ENCODE results near the gene SCAMP4.

Gene SCAMP4

DNA sequence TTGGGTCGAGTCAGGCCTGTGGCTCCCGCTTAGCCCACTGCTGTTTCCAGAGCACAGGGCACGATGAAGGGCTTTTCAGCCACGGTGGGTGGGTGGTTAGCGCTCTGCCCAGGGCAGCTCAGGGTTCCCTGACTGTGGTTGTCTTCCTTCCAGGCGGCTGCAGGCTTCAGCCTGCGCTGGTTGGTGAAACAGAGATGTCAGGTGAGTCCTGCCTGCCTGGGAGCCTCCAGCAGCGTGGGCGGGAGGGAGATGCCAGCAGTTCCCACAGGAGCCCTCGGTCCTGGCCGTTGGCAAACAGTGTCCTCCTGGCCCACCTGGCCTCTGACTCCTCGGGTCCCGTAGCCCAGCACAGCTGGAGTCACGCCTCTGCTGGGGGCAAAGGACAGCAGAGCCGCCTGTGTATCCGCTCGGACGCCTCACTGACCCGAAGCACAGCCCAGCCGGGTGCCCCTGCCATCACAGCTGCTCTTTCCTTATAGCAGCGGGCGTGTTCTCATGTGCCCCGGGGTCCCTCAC lies 9.7 kb downstream of the SCAMP4 start:
- no peak for DNase-seq

DNA sequence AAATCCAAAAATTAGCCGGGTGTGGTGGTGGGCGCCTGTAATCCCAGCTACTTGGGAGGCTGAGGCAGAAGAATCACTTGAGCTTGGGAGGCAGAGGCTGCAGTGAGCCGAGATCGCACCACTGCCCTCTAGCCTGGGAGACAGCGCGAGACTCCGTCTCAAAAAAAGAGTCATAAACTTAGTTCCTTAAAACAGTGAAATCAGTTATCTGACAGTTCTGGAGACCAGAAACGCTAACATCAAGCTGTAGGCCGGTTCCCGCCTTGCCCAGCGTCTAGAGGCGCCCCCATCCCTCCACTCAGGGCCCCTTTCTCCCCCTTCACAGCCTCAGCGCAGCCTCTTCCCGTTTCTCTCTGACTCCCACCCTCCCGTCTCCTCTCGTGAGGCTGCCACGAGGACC lies 11.9 kb downstream of the SCAMP4 start:
- no peak for DNase-seq

DNA sequence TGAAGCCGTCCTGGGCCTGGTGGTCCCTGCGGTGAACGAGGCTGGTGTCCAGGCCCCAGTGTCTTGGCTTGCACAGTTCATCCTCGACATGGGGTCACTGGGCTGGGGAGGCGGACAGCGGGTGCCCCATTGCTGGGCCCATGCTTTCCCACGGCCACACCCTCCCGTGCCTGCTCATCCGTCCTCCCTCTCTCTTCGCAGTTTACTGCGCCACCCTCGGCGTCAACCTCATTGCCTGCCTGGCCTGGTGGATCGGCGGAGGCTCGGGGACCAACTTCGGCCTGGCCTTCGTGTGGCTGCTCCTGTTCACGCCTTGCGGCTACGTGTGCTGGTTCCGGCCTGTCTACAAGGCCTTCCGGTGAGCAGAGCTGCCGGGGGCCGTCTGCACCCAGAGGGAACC lies 12.7 kb downstream of the SCAMP4 start:
- no peak for DNase-seq

DNA sequence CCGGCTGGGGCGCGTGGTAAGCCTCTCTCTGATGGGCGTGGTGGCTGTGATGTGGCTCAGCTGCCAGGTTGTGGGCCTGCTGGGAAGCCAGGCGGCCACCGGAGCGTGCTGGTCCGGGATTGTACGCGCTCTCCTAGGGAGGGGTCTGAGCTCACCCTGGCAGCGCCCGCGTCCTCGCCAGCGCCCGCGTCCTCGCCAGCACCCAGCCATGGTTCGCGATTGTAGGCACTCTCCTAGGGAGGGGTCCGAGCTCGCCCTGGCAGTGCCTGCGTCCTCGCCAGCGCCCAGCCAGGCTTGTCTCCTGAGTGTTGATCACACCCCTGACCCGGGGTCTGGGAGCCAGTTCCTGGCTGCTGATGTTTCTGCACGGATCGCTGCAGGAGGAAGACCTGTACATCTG lies 13.8 kb downstream of the SCAMP4 start:
- DNase-seq: no peak

DNA sequence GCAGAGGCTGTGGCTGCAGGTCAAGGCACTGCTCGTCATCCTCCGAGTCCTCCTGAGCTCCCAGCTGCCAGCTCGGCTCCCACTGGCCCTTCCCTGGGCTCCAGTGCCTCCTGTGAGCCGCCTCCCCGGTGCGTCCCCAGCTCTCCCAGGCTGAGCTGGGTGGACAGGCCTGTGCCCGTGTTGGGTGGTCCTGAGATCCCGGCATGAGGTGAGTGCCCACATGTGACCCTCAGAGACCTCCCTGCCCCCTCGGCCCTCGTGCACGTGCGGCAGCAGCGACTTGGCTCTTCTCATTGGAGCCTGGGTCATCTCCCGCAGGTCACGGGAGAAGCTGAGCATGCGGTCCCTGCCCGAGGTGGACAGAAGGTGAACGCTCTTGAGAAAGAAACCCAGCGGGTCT lies 15.4 kb downstream of the SCAMP4 start:
- no peak for DNase-seq

DNA sequence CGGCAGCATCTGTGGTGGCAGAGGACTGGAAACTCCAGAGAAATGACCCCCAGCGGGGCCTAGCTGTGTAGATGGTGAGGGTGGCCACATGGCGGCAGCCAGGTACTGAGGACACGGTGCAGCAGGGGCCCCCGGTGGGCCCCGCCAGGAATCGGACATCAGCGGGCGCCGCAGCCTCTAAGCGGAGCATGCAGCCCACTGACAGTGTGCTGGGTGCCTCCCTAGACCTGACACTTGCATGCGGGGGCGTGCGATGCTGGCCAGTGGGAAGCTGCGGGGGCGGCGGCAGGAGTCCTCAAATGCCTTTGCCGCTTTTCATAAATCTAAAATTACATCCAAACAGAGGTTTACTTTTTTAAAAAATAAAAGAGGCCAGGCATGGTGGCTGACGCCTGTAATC lies 16.1 kb downstream of the SCAMP4 start:
- DNase-seq: no peak

DNA sequence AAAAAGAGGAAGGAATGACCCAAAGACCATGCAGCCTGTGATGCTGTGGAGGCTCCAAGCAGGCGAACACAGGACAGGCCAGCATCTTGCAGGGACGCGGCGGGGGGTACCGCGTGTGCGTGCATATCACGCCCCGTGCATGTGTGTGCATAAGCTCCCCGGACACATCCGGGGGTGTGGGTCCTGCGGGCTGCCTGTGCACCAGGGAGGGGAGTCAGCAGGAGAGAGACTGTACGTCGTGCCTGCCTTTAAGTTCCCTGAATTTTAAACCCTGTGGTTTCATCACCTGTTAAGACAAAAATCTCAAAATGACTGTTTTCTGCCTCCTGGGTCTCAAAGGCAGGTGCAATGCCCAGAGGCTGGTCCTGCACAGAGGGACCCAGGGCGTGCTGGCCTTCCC lies 16.6 kb downstream of the SCAMP4 start:
- DNase-seq: no peak

DNA sequence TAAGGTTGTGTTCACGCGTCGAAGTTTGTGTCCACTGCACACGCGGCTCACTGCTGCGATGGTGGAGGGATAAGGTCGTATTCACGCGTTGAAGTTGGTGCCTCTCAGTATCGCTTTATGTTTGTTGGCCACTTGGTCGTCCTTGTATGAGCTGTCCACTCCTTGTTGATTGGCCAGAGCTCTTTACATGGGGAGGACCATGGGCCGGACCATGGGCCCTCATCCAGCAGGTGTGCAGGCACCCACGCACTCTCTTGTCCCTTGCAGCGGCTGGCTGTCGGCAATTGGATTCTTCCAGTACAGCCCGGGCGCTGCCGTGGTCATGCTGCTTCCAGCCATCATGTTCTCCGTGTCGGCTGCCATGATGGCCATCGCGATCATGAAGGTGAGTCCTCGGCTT lies 17.6 kb downstream of the SCAMP4 start:
- no peak for DNase-seq

DNA sequence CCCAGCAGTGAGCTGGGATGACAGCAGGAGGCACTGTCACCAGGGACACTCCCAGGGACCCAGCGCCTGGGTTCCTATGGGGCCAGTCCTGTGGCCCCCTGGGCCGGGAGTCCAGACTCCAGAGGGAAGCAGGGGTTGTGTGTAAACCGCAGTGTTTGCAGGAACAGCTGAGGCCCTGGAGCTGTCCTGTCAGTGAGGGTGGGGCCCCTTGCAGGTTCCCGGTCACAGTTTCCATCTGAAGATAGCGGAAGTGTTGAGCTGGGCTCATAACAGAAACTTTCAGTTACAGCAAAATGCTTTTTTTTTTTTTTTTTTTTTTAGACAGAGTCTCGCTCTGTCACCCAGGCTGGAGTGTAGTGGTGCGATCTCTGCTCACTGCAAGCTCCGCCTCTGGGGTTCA lies 18.1 kb downstream of the SCAMP4 start:
- no peak for DNase-seq

DNA sequence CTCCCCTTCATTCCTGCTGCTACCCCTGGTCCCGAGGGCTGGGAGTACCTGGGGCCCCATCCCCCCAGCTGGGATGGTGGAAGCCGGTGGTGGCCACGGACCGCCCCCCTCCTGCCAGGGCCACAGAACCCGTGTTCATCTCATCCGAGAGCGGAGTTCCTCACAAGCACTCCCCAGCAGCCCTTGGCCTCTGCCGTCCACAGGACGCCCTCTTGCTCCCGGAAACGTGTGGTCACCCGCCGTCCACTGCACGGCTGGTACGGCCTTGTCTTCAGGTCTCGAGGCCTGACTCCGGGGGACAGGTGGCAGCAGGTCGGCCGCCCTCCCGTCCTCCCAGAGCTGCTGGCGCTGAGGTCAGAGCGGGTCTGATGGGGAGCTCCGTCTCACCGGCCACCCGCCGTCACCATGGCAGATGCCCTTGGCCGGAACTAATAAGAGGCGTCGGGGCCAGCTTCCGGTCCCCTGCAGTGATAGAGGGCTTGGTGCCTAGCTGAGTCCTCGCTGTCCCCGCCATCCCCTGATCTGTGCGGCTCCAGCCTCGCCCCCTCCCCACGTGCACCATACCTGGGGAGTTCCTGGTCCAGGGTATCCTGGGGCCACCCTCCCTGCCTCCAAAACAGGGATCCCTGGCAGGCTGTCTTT lies 19.2 kb downstream of the SCAMP4 start:
- DNase-seq: no peak

DNA sequence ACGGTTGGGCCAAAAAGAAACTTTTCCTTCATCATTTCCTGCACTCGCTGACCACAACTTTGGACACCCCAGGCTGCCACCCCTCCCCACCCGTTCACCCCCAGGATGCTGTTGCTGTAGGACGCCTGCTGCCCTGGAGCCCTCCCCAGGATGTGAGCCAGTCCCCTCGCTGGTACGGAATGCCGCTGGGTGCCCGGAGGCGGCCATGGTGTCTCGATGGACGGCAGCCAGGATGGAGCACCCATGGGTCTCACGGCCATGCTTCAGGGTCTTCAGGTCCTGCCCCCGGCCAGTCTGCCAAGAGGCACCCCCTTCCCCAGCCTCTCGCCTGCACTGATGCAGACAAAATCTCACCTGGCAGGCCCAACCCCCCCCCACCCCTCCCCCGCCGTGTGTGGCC lies 20.3 kb downstream of the SCAMP4 start:
- DNase-seq: no peak

DNA sequence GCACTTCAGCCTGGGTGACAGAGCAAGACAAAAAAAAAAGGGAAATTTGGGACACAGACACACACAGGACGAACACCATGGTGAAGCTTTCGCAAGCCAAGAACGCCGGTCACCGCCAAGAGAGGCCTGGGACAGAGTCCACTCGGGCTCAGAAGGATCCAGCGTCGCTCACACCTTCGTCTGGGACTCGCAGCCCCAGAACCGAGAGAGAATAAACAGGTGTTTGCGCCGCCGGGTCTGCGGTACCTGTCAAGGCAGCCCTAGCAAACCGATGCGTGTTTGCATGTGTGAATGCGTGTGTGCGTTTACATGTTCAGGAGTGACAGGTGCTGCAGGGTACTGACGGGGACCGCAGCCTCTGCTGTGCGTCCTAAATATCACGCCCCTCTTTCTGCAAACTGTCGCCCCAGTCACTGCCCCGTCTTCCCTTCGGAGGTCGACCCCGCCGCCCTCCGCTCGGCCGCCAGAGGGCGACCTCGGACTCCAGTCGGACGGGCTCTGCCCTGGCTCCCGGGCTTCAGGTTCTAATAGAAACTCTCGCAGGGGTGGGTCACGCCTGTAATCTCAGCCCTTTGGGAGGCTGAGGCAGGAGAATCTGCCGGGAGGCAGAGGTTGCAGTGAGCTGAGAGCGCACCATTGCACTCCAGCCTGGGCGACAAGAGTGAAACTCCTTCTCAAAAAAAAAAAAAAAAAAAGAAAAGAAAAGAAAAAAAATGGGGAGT lies 24.0 kb downstream of the SCAMP4 start:
- DNase-seq: no peak

DNA sequence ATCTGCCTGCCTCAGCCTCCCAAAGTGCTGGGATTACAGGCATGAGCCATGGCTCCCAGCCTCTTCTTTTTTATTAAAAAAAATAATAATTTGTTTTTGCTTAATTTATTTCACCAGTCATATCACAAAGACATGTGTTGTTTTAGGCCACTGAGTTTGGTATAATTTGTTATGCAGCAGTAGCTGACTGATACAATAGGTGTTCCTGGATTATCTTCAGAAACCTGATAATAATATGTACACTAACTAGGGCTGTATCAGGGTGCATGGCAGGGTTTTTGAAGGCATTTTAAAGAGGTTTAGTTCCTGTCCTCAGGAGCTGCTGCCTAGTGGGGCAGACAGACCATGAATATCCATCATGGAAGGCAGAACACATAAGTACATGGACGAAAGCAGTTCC lies 26.2 kb downstream of the SCAMP4 start:
- no peak for DNase-seq

DNA sequence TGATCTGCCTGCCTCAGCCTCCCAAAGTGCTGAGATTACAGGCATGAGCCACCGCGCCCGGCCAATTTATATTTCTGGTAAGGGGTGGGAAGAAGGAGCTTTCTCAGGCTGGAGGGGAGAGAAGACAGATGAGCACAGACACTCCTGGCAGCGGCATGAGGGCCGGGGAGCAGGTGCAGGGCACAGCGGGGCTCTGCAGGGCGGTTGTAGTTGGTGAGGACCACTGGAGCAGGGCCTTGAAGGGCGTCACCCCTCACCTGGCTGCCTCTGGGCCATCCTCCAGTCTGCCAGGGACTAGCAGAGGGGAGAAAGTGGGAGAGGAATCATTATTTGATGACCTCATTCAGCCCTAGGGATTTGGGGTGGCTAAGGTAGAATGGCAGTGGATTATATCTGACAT lies 27.2 kb downstream of the SCAMP4 start:
- no peak for DNase-seq

DNA sequence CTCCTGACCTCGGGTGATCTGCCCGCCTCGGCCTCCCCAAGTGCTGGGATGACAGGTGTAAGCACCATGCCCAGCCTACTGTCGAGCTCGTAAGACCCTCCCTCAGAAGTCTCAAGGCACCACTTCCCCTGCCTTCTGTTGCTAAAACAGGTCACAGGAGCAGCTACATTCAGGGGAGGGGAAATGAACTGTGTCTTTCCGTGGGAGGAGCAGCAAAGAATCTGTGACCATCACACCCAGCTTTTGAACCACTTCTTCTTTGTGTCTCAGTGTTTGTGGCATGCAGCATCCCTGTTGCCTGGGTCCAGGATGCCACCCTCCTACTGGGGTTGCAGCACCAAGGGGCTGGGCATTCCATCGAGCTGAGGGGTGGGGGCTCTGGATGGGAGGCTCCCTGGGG lies 28.0 kb downstream of the SCAMP4 start:
- DNase-seq: no peak

DNA sequence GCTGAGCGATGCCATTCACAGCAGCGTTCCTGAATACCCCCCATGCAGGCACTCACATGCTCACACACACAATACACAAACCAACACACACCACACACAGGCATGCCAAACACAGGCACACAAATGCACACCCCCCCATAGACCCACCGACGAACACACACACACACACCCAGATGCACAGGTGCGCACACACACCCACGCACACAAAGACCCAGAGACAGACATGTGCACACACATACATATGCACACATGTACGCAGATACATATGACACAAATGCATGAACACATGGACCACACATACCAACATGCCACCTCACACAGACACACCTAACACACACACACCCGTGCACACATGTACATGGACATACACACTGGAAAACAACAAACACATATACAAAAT lies 28.7 kb downstream of the SCAMP4 start:
- no peak for DNase-seq

DNA sequence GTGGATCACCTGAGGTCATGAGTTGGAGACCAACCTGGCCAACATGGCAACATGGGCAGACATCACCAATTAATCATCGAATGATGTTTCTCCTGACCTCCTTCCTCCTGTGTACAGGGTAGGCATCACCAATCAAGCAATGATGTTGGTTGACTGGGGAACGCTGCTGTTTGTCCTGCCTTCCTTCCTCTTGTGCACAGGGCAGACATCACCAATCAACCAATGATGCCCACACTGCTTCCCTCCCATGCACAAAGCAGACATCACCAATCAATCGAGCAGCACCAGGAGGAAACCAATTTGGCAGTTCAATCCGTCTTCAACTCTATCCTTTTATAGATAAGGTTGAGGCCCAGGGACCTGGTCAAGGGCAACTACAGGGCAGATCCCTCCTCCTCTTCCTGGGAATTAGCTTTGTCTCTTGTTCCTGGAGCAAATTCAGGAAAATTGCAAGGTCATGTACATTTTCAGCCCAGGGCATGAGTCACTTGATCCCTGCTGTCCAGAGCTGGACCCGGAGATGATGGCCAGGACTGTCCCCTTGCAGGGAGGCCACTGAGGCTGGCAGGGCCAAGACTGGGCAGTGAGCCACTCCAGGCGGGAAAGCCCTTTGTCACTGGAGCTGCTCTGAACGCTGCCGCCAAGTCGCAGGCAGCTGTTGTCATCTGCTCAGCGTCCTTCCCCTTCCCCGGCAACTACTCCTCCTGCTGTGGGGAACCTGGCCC lies 30.4 kb downstream of the SCAMP4 start:
- DNase-seq: no peak

DNA sequence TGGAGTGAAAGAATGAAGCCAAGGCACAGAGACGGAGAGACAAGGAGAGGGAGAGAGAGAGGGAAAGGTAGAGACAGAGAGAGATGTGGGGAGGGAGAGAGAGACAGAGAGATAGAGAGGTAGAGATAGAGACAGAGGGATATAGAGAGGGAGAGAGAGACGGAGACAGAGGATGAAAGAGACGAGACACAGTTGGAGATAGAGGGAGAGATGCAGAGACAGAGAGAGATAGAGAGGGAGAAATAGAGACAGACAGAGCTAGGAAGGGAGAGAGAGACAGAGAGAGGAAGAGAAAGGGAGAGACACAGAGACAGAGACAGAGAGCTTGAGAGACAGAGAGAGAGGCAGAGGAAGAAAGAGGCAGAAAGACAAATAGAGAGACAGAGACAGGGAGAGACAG lies 31.2 kb downstream of the SCAMP4 start:
- DNase-seq: no peak

DNA sequence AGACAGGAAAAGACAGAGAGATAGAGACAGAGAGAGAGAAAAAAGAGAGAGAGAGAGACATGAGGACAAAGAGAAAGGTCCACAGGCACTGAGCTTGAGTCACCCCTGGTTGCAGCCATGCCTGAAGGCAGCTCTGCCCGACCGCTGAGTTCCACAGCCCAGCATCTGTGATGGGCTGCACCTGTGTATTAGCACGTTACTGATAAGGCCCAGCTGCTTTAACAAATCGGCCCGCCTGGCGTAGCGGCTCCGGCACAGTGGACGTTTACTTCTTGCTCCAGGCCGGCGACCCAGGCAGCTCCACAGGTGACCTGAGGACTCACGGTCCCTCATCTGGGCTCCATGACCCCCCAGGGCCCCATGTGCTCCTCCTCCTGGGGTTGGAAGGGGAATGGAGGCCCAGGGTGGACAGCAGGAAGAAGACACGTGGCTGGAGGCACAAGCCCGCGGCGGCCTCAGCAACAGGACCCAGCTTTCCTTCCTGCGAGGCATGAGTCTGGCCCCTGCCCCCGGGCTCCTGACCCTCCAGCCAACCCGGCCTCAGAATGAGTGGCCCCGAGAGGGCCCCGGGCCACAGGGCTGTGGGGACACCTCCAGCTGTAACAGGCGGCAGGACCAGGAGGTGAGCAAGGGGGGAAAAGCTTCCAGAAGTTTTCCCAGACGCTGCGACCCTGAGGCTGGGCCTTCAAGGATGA lies 31.9 kb downstream of the SCAMP4 start:
- no peak for DNase-seq

DNA sequence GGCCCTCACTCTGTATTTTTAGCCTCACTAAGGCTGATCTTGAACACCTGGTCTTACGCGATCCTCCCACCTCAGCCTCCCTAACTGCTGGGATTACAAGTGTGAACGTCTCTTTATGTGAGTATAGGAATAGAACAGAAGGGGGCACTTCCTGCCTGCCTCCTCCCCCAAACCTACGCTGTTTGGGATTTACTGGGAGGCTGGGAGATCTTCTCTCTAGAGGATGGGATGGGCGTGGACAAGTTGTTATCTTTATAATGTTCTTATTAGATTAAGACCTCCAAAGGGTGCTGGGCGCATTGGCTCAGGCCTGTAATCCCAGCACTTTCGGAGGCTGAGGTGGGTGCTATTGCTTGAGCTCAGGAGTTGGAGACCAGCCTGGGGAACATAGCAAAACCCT lies 32.9 kb downstream of the SCAMP4 start:
- no peak for DNase-seq

DNA sequence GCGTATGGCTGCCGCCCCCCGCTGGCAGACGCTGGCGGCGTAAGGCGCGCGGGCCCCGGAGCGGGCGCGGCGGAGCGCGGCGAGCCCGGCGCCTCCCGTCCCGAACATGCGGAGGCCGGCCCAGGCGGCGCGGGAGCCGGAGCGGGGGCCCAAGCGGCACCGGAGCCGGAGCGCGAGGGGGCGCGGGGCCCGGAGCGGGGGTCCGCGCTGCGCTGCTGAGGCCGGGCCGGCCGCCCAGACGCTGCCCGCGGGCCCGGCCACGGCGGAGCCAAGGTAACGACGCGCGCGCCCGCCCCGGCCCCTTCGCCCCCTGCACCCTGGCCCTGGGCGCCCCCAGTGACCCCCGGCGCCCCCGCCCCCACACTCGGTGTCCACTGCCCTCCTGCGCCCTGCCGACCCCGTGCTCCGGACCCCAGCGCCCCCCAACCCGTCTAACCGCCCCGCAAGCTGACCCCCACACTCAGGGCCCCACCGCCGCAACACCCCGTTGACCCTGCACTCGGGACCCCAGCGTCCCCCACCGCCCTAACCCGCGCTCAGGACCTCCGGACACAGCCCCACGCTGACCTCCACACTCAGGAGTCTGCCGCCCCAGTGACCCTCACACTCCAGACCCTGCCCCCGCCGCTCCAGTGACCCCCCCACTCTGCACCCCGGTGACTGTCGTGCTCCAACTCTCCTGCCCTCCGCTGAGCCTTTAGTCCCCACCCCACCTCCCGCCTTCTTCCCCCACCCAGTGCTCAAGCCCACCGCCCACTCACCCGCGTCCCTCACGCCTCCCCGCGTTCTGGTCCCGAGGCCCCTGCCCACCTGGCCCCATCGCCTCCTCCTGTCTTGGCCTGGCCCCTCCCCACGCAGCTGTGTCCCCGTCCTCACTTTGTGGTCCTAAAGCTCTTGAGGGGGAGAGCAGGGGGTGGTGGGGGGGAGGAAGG lies 36.2 kb downstream of the SCAMP4 start, which contains the start of gene CSNK1G2:
TSS of gene CSNK1G2 (plus strand) at position 27 of the 932 bp plus-strand sequence. CDS start 28,601 bp downstream, outside the sequence.
- no peak for DNase-seq
